Aorta (tissue), 5 donors: ENCODE data around the gene FBXW5. TPM values are rescaled to one million over a fixed set of nuclear protein-coding genes. Genes with fewer than 3 reads are reported as not detected.

Source experiments
- ATAC-seq: fragments of 200-7000 bp; cut with Tn5 transposase; one replicate; pipeline ENCODE4 v1.9.1; 2022; ENCODE audit warnings: moderate library complexity; ENCODE audit not compliant: low FRiP score
- DNase-seq, 2 donors: peaks; one replicate each; pipeline ENCODE4 v3.0.0-alpha.2; 2020
- H3K27ac ChIP-seq, 2 donors: one replicate each; pipeline ENCODE4 v1.5.1; 2013; ENCODE audit warnings: low read length in 2 of 2, mild to moderate bottlenecking in 2 of 2, moderate library complexity in 2 of 2, control low read depth in 1 of 2, inconsistent platforms in 1 of 2, low read depth in 1 of 2
- H3K27me3 ChIP-seq, 2 donors: one replicate each; pipeline ENCODE4 v1.6.1; 2013; ENCODE audit warnings: control low read depth in 1 of 2, low read length in 1 of 2, mild to moderate bottlenecking in 1 of 2, moderate library complexity in 1 of 2; ENCODE audit not compliant: insufficient read depth in 2 of 2, control insufficient read depth in 1 of 2
- H3K36me3 ChIP-seq, 2 donors: one replicate each; pipeline ENCODE4 v1.6.1; 2013; ENCODE audit warnings: control low read depth in 1 of 2, low read length in 1 of 2, mild to moderate bottlenecking in 1 of 2; ENCODE audit not compliant: insufficient read depth in 2 of 2, control insufficient read depth in 1 of 2
- H3K4me1 ChIP-seq, 2 donors: one replicate each; pipeline ENCODE4 v1.6.1; 2013; ENCODE audit warnings: low read length in 2 of 2, control low read depth in 1 of 2, mild to moderate bottlenecking in 1 of 2, moderate library complexity in 1 of 2; ENCODE audit not compliant: insufficient read depth in 2 of 2, control insufficient read depth in 1 of 2
- H3K4me3 ChIP-seq, 2 donors: one replicate each; pipeline ENCODE4 v1.5.1; 2013; ENCODE audit warnings: low read length in 2 of 2, control low read depth in 1 of 2, mild to moderate bottlenecking in 1 of 2
- H3K9me3 ChIP-seq: one replicate; pipeline ENCODE4 v1.6.1; 2013; ENCODE audit warnings: mild to moderate bottlenecking, low read length; ENCODE audit not compliant: control insufficient read depth
- WGBS, 2 donors: extraction: QIAGEN DNeasy Blood & Tissue Kit; methylation state at CpG; one replicate each; pipeline ENCODE4 v1.1.7; 2013; 5-methylcytosine and 5-hydroxymethylcytosine counted together
- intact Hi-C, 2 donors: fragments of 100-400 bp; cut with DNase I; formaldehyde crosslinking; loops; one replicate each; pipeline versions ENCODE4 v1.14.2 to v1.15.0; 2022
- polyA plus RNA-seq, 2 donors: library from polyadenylated mRNA; stranded (reverse); fragments of 200-250 nt; gene quantifications; one replicate each; pipeline ENCODE4 v1.2.3, GENCODE V29; 2013
- total RNA-seq, 2 donors: library from RNA; stranded (reverse); fragmentation: NEBNext Ultra II Directional; extraction: Animal tissue kit (Norgen Biotek cat#: 25700); gene quantifications; one replicate each; pipeline ENCODE4 v1.2.1, GENCODE V29; 2021
- donor health status: healthy with polysubstance abuse.
- donor health status: Bipolar disorder and iron deficiency.
- donor health status: DM: no; HTN: no; CAD: no.
- donor health status: DM: no; HTN: no; CAD: no.
- donor health status: DM: yes; HTN: yes; CAD: no.

FBXW5 gene
- total and polyA plus RNA-seq, 4 donors = 92.5 to 191 (median 109) TPM

DNA sequence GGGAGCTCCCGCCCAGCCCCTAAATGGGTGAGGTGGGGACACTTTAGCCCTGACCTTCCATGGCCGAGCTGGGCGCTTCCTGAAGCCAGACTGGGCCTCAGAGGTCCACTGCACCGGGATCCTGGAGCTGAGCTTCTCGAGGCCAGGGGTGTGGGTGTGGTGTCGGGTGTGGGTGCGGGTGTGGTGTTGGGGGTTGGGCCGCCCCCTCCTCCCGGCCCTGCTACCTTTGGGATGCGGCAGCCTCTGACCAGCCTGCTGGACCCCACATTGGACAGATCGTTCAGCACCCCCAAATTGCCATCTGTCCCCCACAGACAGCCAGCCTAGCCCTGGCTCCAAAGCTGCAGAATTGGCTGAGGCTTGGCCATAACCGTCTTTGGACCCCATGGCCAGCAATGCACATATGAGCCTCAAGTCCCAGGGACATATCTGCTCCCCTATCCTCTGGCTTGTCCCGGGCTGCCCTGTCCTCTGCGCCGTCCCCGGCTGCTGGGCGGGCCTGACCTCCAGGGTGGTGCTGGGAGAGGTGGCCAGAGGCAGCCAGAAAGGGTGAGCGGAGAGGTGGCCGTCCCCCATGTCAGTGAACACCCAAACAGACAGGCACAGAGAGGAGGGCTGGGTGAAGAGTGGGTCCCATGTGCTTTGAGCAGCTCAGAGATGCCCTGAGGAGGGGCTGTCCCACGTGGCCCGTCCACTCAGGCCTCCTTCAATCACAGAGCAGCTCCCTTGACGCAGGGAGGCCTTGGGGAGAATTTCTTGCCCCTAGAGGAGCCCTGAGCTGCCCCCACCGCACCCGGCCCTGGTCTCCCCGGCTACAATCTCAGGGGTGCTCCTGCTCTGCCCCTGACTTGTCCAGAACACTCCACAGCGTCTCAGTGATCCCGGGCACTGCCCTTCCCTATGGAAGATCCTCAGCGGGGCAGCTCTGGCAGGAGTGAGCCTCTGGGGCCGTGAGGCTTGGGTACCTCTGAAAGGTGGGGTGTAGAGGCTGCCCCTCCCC lies 29.4 kb upstream of the FBXW5 start:
- no peak for ATAC-seq
- intact Hi-C loops = no loop called here
- H3K4me3 ChIP-seq = no peak overlapping the region
- H3K27me3 ChIP-seq = no peaks in the 10 kb centered on the region
- no peaks in the 10 kb centered on the region for H3K4me1 ChIP-seq
- no peak for DNase-seq
- H3K9me3 ChIP-seq = no peaks in the 10 kb centered on the region
- WGBS, 2 donors = 90 to 92% methylated on average over 27 to 29 of the region's 29 CpGs
- H3K36me3 ChIP-seq = no peaks in the 10 kb centered on the region
- H3K27ac ChIP-seq = no peak overlapping the region

DNA sequence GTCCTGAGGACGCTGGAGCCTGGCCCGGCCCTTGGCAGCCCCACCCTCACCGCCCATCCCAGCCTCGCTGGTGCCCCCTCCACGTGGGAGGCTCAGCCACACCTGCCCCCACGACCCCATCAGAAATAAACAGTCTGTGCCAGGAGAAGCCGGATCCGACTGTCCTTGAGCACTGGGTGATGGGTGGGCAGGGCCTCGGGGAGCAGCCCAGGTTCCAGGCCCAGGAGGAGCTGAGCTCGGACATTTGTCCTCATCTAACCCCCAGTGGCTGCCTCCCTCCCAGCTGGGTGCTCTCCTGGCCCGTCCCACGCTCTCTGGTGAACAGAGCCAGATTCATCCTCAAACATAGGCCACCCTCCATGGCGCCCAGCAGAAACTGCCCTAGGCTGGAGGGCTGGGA lies 28.2 kb upstream of the FBXW5 start:
- H3K27ac ChIP-seq = no peak overlapping the region
- no peaks in the 10 kb centered on the region for H3K27me3 ChIP-seq
- H3K36me3 ChIP-seq = no peaks in the 10 kb centered on the region
- 70 to 72% methylated on average over 13 of the region's 13 CpGs for WGBS, 2 donors
- H3K4me1 ChIP-seq = no peaks in the 10 kb centered on the region
- DNase-seq = no peak
- intact Hi-C loops = no loop called here
- no peak overlapping the region for H3K4me3 ChIP-seq
- no peaks in the 10 kb centered on the region for H3K9me3 ChIP-seq
- ATAC-seq = no peak

DNA sequence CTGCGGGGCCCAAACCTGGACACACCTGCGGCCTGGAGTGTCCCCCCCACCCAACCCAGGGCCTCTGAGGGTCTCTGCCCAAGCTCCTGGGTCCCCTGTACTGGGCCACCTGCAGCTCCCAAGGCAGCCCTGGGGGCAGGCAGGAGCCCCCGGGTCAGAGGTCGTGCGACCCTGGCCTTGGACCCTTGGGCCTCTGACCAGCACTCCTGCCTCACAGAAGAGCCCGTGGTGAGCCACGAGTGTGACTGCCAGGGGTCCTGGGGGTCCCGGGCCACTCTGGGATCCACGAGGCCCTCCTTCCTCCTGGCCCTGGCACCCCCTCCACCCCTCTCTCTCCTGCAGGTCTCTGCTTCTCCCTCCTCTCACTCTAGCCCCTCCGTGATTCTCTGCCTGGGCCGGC lies 27.8 kb upstream of the FBXW5 start:
- ATAC-seq (no peak), DNase-seq (no peak)
- Histone ChIP-seq H3K4me1 (no peaks in the 10 kb centered on the region), H3K27ac (no peak overlapping the region), H3K9me3 (no peaks in the 10 kb centered on the region), H3K36me3 (no peaks in the 10 kb centered on the region), H3K4me3 (no peak overlapping the region), H3K27me3 (no peaks in the 10 kb centered on the region)
- intact Hi-C loops = no loop called here
- WGBS, 2 donors = 84 to 88% methylated on average over 11 of the region's 11 CpGs

DNA sequence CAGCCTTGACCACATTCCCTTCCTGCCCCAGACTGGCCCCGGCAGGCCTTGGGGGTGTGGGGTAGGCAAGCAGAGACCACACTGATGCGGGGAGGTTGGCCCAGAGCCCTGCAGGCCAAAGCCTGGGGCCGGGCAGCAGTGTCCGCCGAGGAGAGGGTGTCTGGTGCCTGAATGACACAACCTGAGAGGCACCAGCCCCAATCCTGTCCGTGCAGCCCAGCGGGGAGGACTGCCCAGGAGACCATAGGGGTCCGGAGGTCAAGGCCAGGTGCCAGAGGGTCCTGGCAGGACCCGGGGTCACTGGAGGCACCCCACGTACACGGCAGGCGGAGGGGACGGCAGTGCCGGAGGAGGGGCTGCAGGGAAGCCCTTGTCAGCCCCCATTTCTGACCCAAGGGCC lies 27.2 kb upstream of the FBXW5 start:
- Histone ChIP-seq H3K4me1 (no peaks in the 10 kb centered on the region), H3K4me3 (no peak overlapping the region), H3K36me3 (no peaks in the 10 kb centered on the region), H3K9me3 (no peaks in the 10 kb centered on the region), H3K27me3 (no peaks in the 10 kb centered on the region), H3K27ac (no peak overlapping the region)
- WGBS, 2 donors = 81 to 83% methylated on average over 14 of the region's 14 CpGs
- DNase-seq (no peak), ATAC-seq (no peak)
- intact Hi-C loops = no loop called here

DNA sequence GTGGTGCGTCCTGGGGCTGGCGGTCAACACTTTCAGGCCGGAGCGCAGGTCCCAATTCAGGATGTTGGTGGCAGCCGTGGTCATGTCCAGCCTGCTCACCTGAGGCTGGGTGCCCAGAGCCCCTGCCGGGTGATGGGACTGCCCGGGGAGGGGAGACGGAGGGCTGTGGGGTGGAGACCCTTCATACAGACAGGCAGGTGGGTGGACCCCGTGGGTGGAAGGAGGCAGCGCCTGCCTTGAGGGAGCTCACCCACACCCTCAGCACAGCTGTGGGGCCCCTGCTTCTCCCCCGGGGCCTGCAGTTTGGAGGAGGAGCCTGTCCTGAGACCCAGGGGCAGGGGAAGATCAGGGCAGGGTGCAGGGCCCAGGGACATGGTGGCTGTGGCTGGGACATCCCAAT lies 25.8 kb upstream of the FBXW5 start:
- Histone ChIP-seq H3K9me3 (no peaks in the 10 kb centered on the region), H3K4me1 (no peaks in the 10 kb centered on the region), H3K27me3 (no peaks in the 10 kb centered on the region), H3K36me3 (no peaks in the 10 kb centered on the region), H3K4me3 (no peak overlapping the region), H3K27ac (no peak overlapping the region)
- ATAC-seq (no peak), DNase-seq (no peak)
- intact Hi-C loops = no loop called here
- WGBS, 2 donors = 87 to 94% methylated on average over 11 of the region's 11 CpGs

DNA sequence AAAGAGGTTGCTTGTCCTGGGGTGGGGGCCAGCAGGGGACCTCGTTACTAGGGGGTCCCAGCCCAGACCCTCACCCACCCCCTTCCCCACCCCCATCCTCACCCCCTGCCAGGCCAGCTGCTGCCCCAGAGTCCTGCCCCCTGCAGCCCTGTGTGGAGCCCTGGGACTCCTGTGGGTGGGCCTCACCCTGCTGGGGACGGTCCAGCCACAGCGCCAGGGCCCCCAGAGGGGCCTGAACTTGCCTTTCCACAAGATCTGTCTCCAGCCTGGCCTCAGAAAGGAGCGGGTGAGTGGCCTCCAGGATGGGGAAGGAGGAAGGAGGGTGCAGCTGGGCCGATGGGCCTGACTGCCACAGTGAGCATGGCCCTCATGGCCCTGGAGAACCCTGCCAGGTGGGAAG lies 25.2 kb upstream of the FBXW5 start:
- Histone ChIP-seq H3K4me1 (no peaks in the 10 kb centered on the region), H3K36me3 (no peaks in the 10 kb centered on the region), H3K4me3 (no peak overlapping the region), H3K9me3 (no peaks in the 10 kb centered on the region), H3K27me3 (no peaks in the 10 kb centered on the region), H3K27ac (no peak overlapping the region)
- no peak for ATAC-seq
- intact Hi-C loops = no loop called here
- 83 to 84% methylated on average over 5 of the region's 5 CpGs for WGBS, 2 donors
- DNase-seq = no peak

DNA sequence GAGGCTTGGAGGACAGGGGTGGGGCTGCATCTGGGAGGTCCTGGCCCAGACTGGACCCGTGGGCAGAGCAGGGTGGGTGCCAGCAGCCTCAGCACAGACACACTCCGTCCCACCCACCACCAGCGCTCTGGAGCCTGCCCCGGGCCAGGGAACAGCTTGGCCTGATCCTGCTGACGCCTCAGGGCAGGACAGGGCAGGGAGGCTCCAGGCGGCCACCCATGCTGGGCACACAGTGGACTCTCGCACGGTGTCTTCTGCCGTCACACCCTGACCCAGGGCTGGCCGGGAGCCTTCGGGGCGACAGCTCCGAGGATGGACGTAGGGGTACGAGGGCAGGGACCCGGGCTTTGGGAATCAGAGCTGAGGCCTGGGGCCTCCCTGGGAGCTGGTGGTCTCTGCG lies 24.6 kb upstream of the FBXW5 start:
- Histone ChIP-seq H3K4me1 (no peaks in the 10 kb centered on the region), H3K36me3 (no peaks in the 10 kb centered on the region), H3K4me3 (no peak overlapping the region), H3K27ac (no peak overlapping the region), H3K9me3 (no peaks in the 10 kb centered on the region), H3K27me3 (no peaks in the 10 kb centered on the region)
- no peak for DNase-seq
- intact Hi-C loops = no loop called here
- WGBS, 2 donors = 86 to 87% methylated on average over 17 of the region's 17 CpGs
- ATAC-seq = no peak

DNA sequence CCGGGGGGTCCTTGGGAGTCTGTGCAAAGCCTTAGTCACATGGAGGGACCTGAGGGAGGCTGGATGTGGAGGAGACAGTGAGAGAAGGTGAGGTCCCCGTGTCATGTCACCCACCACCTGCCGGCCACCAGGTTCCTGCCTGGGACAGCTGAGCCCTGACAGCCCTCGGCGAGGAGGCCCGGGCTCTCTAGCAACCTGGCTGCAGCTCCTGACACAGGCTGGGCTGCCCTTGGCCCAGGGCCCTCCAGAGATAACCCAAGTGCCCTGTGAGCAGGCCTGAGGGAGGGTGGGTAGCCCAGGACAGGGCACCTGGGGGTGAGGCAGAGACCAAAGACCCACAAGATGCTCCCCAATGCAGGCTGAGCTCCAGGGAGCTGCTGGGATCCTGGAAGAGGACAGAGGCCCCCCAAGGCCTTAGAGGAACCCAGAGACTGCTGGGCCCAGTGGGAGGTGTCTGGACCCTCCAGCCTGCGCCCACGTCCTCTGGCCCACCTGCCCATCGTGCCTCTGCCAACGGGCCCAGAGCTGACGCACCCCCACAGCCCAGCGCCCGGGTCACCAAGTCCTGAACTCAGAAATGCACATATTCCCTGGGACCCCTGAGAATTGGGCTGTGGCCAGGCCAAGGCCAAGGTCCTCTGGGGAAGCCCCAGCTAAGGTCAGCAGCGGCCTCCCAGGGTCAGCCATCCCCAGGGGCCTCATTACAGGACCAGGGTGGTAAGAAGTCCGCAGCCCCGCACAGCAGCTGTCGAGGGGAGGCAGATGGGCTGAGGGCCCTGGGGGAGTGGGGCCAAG lies 24.0 kb upstream of the FBXW5 start:
- H3K27ac ChIP-seq = no peak overlapping the region
- ATAC-seq = no peak
- DNase-seq = no peak
- no peaks in the 10 kb centered on the region for H3K4me1 ChIP-seq
- no peaks in the 10 kb centered on the region for H3K9me3 ChIP-seq
- H3K4me3 ChIP-seq = no peak overlapping the region
- WGBS, 2 donors = 84 to 86% methylated on average over 17 of the region's 17 CpGs
- H3K27me3 ChIP-seq = no peaks in the 10 kb centered on the region
- intact Hi-C loops = no loop called here
- no peaks in the 10 kb centered on the region for H3K36me3 ChIP-seq
